CD14-positive monocyte (primary cell): ENCODE results near the gene PLK3. TPM values are rescaled to one million over a fixed set of nuclear protein-coding genes. Genes with fewer than 3 reads are reported as not detected.
A peak's percentile ranks its signal among the peaks of the same experiment; 100 is the strongest.

Experiments
- DNase-seq, 3 donors: peaks; one replicate each; pipeline ENCODE4 v3.0.0-alpha.2; 2011 to 2022
- H2AFZ ChIP-seq: 2 replicates; pipeline ENCODE4 v1.6.0; 2012; ENCODE audit warnings: mild to moderate bottlenecking, low read depth, low read length, inconsistent platforms; ENCODE audit not compliant: insufficient read depth, poor library complexity, severe bottlenecking
- H3K27ac ChIP-seq, 2 donors: 1 replicate in 1 of 2; 2 replicates in 1 of 2; pipeline ENCODE4 v1.5.1; 2012 to 2013; ENCODE audit warnings: low read length in 2 of 2, control low read depth in 1 of 2, inconsistent platforms in 1 of 2, low read depth in 1 of 2, mild to moderate bottlenecking in 1 of 2
- H3K27me3 ChIP-seq, 2 donors: one replicate each; pipeline versions ENCODE4 v1.6.0 to v1.6.1; 2011 to 2013; ENCODE audit warnings: low read length in 2 of 2; ENCODE audit not compliant: control insufficient read depth in 2 of 2, insufficient read depth in 2 of 2
- H3K36me3 ChIP-seq, 2 donors: replicated peaks in 1 of 2; 1 replicate in 1 of 2; 2 replicates in 1 of 2; pipeline versions ENCODE4 v1.5.1 to v1.6.1; 2012 to 2013; ENCODE audit warnings: low read length in 2 of 2, control low read depth in 1 of 2, inconsistent platforms in 1 of 2, mild to moderate bottlenecking in 1 of 2; ENCODE audit not compliant: insufficient read depth in 2 of 2, control insufficient read depth in 1 of 2
- H3K4me1 ChIP-seq, 2 donors: 1 replicate in 1 of 2; 2 replicates in 1 of 2; pipeline versions ENCODE4 v1.5.1 to v1.6.1; 2012 to 2013; ENCODE audit warnings: low read length in 2 of 2, control low read depth in 1 of 2, inconsistent platforms in 1 of 2, mild to moderate bottlenecking in 1 of 2, moderate library complexity in 1 of 2; ENCODE audit not compliant: insufficient read depth in 2 of 2, control insufficient read depth in 1 of 2
- H3K4me2 ChIP-seq: replicated peaks from 2 replicates; pipeline ENCODE3; 2012; ENCODE audit warnings: low read length, moderate library complexity, mild to moderate bottlenecking; ENCODE audit not compliant: poor library complexity, severe bottlenecking; ENCODE audit errors: extremely low read depth
- H3K4me3 ChIP-seq, 3 experiments: fragments of 200-600 bp in 1 of 3; sonication (generic) in 1 of 3; replicated peaks in 1 of 3; 1 replicate in 2 of 3; 2 replicates in 1 of 3; pipeline ENCODE4 v1.5.1; 2011 to 2013; ENCODE audit warnings: low read length in 3 of 3, mild to moderate bottlenecking in 3 of 3, control low read depth in 2 of 3, low read depth in 2 of 3, inconsistent platforms in 1 of 3, moderate library complexity in 1 of 3
- H3K79me2 ChIP-seq: 2 replicates; pipeline ENCODE4 v1.6.0; 2012; ENCODE audit warnings: mild to moderate bottlenecking, control low read depth, inconsistent platforms, low read length, moderate library complexity; ENCODE audit not compliant: insufficient read depth
- H3K9ac ChIP-seq: 2 replicates; pipeline ENCODE4 v1.6.0; 2017; ENCODE audit warnings: low read length, mild to moderate bottlenecking; ENCODE audit not compliant: insufficient read depth, poor library complexity, severe bottlenecking
- H3K9me3 ChIP-seq, 2 donors: replicated peaks in 1 of 2; 1 replicate in 1 of 2; 2 replicates in 1 of 2; pipeline versions ENCODE4 v1.5.1 to v1.6.1; 2012 to 2013; ENCODE audit warnings: low read length in 2 of 2, control low read depth in 1 of 2; ENCODE audit not compliant: control insufficient read depth in 1 of 2, insufficient read depth in 1 of 2
- H4K20me1 ChIP-seq: 2 replicates; pipeline ENCODE4 v1.6.0; 2012; ENCODE audit warnings: mild to moderate bottlenecking, low read length, control low read depth, moderate library complexity; ENCODE audit not compliant: insufficient read depth
- H3K27ac Mint-ChIP-seq, 7 donors: one replicate each; pipeline ENCODE4 v1.8.0; 2020; ENCODE audit warnings: mild to moderate bottlenecking in 7 of 7, mixed read lengths in 7 of 7, moderate library complexity in 6 of 7, inconsistent platforms in 2 of 7
- H3K27me3 Mint-ChIP-seq, 3 donors: one replicate each; pipeline ENCODE4 v1.8.0; 2021 to 2022; ENCODE audit warnings: low read depth in 3 of 3, mild to moderate bottlenecking in 3 of 3, mixed read lengths in 3 of 3, moderate library complexity in 3 of 3, inconsistent platforms in 1 of 3
- H3K36me3 Mint-ChIP-seq, 2 donors: one replicate each; pipeline ENCODE4 v1.8.0; 2020; ENCODE audit warnings: mixed read lengths in 2 of 2, inconsistent platforms in 1 of 2, mild to moderate bottlenecking in 1 of 2
- H3K4me1 Mint-ChIP-seq: one replicate; pipeline ENCODE4 v1.8.0; 2020; ENCODE audit warnings: mild to moderate bottlenecking, mixed read lengths
- H3K4me3 Mint-ChIP-seq, 2 donors: one replicate each; pipeline ENCODE4 v1.8.0; 2020; ENCODE audit warnings: mild to moderate bottlenecking in 2 of 2, mixed read lengths in 2 of 2, moderate library complexity in 1 of 2
- H3K9me3 Mint-ChIP-seq, 7 donors: one replicate each; pipeline ENCODE4 v1.8.0; 2020 to 2022; ENCODE audit warnings: mixed read lengths in 7 of 7, mild to moderate bottlenecking in 6 of 7, moderate library complexity in 6 of 7, inconsistent platforms in 2 of 7
- CTCF ChIP-seq: fragments of 200-600 bp; IDR thresholded peaks from one replicate; pipeline ENCODE4 v1.8.0; 2022; ENCODE audit warnings: antibody characterized with exemption, mild to moderate bottlenecking
- WGBS: methylation state at CpG from one replicate; pipeline ENCODE4 v1.1.5; 2013; ENCODE audit warnings: missing lambda C conversion rate; ENCODE audit not compliant: insufficient coverage; 5-methylcytosine and 5-hydroxymethylcytosine counted together
- intact Hi-C, 2 donors: fragments of 100-400 bp; cut with micrococcal nuclease; formaldehyde crosslinking; loops; one replicate each; pipeline versions ENCODE4 v1.15.0 to v1.15.1; 2023
- polyA plus RNA-seq, 3 donors: library from polyadenylated mRNA; depleted of rRNA in 1 of 3; unstranded in 2 of 3; stranded (reverse) in 1 of 3; fragments of 300-500 nt in 2 of 3; fragments of >200 nt in 1 of 3; fragmentation: Illumina TruSeq in 2 of 3; gene quantifications; 1 replicate in 2 of 3; 2 replicates in 1 of 3; pipeline ENCODE4 v1.2.3, GENCODE V29; 2012 to 2021

Gene PLK3
- polyA plus RNA-seq, 3 donors, result 15.8 to 285 (median 28.1) TPM

DNA sequence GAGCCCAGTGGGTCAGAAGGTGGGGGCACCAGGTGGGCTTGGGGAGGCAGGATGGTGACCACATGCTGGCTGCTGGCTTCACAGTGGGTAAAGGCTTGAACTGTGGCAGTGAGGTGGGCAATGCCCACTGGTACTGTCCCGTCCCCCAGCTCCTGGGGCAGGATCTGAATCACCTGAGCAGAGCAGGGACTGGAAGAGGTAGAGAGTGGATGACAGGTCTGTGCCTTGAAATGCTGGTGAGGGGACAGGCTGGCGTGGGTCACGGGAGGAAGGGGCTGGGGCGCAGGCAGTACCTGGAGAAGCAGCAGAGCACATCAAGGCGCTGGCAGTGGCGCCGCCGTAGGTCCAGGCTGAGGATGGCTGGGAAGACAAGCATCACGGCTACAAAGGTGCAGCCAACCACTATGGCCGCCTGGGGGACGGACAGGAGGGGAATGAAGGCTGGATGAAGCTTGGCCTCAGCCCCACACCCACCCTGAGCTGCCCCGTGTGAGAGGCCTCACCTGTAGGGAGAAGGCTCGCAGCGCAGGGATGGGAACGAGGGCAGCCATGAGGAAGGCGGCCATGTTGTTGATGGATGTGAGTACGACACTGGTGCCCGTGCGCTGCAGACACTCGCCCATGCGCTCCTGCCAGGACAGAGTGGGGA lies 27.9 kb downstream of the PLK3 start:
- no peaks in the 10 kb centered on the region for H3K79me2 ChIP-seq
- no peaks in the 10 kb centered on the region for H3K27me3 ChIP-seq
- no peak overlapping the region for H3K27ac ChIP-seq
- no peak overlapping the region for H3K9ac ChIP-seq
- no peak for TF ChIP-seq CTCF
- H3K36me3 Mint-ChIP-seq, result no peaks in the 10 kb centered on the region
- no peak overlapping the region for H3K4me2 ChIP-seq
- peaks cover 0 to 6% (median 0%) of the 10 kb centered on the region in 3 donors for H3K27me3 Mint-ChIP-seq
- peaks cover 36 to 50% of the 10 kb centered on the region in 2 donors for H3K4me1 ChIP-seq
- intact Hi-C loops, result loop anchor here in 1 of 2 donors (5.0 kb wide), 1 partner anchor 41 kb away; the partner anchor contains the start of gene BEST4
- H3K4me1 Mint-ChIP-seq, result peaks cover 36% of the 10 kb centered on the region
- no peak for DNase-seq
- peak overlapping the region in 1 of 7 donors; percentile 60 for H3K27ac Mint-ChIP-seq
- H3K36me3 ChIP-seq, result no peaks in the 10 kb centered on the region
- H3K9me3 ChIP-seq, result no peaks in the 10 kb centered on the region
- H3K9me3 Mint-ChIP-seq, result peaks cover 0 to 3% (median 0%) of the 10 kb centered on the region in 7 donors
- H4K20me1 ChIP-seq, result no peaks in the 10 kb centered on the region
- H2AFZ ChIP-seq, result no peak overlapping the region
- no peak overlapping the region for H3K4me3 Mint-ChIP-seq
- 96% methylated on average over 20 of the region's 21 CpGs for WGBS
- H3K4me3 ChIP-seq, result no peak overlapping the region

DNA sequence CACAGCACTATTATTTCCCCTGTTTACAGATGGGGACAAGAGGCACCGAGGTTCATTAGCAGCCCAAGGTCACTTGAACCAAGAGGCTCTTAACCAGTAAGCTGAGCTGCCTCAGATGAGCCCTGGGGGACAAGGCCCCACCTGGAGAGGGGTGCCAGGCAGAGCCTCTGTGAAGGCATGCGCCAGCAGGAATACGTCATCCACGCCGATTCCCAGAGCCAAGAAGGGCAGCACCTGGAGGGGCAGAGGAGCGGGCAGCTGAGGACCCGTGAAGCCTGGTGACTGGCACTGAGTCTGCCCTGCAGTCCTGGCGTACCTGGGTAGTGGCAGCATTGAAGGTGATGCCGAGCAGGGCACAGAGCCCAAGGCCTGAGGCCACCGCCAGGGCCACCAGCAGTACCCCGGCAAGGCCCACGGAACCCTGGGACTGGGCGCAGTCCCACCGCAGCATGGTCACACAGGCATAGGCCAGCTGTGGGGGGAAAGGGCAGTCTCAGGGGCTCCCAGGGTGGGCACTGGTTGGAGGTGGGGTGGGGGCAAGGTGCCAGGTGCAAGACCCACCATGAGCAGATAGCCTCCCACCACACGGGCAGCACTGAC lies 28.8 kb downstream of the PLK3 start:
- intact Hi-C loops, result loop anchor here in 1 of 2 donors (5.0 kb wide), 1 partner anchor 42 kb away; the partner anchor contains the start of gene BEST4
- H3K9ac ChIP-seq, result peak overlapping the region; percentile 8
- DNase-seq, result no peak

More for the DNA sequence above, 28.8 kb downstream of the PLK3 start:
- Histone ChIP-seq H2AFZ (no peak overlapping the region), H3K27ac (no peak overlapping the region), H4K20me1 (no peaks in the 10 kb centered on the region), H3K4me1 (peaks cover 44 to 58% of the 10 kb centered on the region in 2 donors), H3K4me3 (no peak overlapping the region), H3K4me2 (no peak overlapping the region), H3K9me3 (no peaks in the 10 kb centered on the region), H3K79me2 (no peaks in the 10 kb centered on the region), H3K27me3 (no peaks in the 10 kb centered on the region), H3K36me3 (no peaks in the 10 kb centered on the region)
- Mint-ChIP-seq H3K4me3 (no peak overlapping the region), H3K27me3 (peaks cover 0 to 6% (median 2%) of the 10 kb centered on the region in 3 donors), H3K27ac (no peak overlapping the region), H3K9me3 (peaks cover 0 to 3% (median 0%) of the 10 kb centered on the region in 7 donors), H3K36me3 (peaks cover 0 to 2% of the 10 kb centered on the region in 2 donors), H3K4me1 (peaks cover 45% of the 10 kb centered on the region)
- 95% methylated on average over 14 of the region's 15 CpGs for WGBS
- no peak for TF ChIP-seq CTCF
